ENCODE data around the gene LRRC8D.

Gene LRRC8D

GRCh38 chr1:89941110-89941766 lies 120.4 kb downstream of the LRRC8D start:
- no peak for DNase-seq (ENCODE audit: low read depth)

DNA sequence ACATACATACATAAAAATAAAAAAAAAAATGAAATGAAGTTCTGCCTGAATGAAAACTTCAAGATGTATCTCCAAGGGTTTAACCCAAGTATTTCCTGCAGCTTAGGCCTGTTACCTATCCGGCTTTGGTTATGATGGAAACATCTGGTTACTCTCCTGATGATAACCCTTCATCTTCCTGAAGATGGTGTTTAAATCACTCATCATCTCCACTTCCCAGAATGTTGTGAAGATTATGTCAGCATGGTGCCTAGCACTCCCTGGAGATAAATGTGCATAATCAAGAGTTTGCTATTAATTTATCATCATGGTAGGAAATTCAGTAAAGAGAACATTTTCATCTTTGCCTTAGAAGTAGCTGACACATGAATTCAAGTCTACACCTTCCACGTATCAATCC lies 121.2 kb downstream of the LRRC8D start:
- no peak for DNase-seq (ENCODE audit: low read depth)

GRCh38 chr1:89942825-89943658 lies 122.2 kb downstream of the LRRC8D start:
- DNase-seq (ENCODE audit: low read depth): no peak

GRCh38 chr1:89943846-89944781 lies 123.3 kb downstream of the LRRC8D start:
- no peak for DNase-seq (ENCODE audit: low read depth)

- no peak for DNase-seq (ENCODE audit: low read depth)
Observed at GRCh38 chr1:89945852-89946476, 125.1 kb downstream of the LRRC8D start.

DNA sequence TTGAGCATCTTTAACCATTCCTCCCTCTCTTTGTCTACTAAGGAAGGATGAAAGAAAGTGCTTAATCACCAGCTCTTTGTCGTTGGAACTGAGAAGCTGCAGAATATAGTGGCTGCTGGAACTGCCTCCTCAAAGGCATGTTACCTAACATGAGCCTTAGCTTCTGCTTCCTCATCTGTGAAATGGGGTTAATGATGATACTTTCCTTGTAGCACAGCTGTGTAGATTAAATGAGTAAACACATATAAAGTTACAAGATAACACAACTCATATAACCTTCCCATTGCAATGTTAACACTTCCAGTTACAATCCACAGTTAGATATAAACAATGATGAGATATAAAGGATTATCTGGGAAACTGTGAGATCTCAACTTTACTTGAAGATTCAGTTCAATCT lies 125.7 kb downstream of the LRRC8D start:
- no peak for DNase-seq (ENCODE audit: low read depth)

- no peak for DNase-seq (ENCODE audit: low read depth)
Observed at GRCh38 chr1:89948722-89949345, 128.0 kb downstream of the LRRC8D start.

GRCh38 chr1:89949991-89950624 lies 129.3 kb downstream of the LRRC8D start:
- DNase-seq (ENCODE audit: low read depth): no peak

GRCh38 chr1:89950703-89951102 lies 129.9 kb downstream of the LRRC8D start:
- DNase-seq (ENCODE audit: low read depth): no peak

- DNase-seq (ENCODE audit: low read depth): no peak
Observed at GRCh38 chr1:89951766-89952604, 131.2 kb downstream of the LRRC8D start.

DNA sequence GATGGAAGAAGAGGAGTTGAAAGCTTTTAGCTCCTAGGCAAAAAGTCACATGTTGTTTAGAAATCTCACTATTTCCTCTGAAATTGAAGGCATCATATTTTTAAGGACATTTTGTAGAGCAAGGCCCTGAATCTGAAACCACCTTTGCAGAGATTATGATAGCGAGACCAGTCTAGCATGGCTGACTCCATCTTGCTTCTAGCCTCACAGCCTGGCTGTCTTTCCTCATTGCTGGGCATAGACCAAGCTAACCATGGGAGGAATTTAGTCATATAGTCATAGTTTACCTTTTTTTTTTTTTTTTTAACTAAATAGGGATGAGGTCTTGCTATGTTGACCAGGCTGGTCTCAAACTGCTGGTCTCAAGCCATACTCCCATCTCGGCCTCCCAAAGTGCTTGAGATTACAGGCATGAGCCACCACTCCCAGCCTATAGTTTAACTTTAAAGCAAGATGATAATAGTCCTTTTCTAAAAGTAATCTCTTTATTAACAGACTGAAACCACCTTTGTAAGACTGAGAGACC lies 131.8 kb downstream of the LRRC8D start:
- no peak for DNase-seq (ENCODE audit: low read depth)

DNA sequence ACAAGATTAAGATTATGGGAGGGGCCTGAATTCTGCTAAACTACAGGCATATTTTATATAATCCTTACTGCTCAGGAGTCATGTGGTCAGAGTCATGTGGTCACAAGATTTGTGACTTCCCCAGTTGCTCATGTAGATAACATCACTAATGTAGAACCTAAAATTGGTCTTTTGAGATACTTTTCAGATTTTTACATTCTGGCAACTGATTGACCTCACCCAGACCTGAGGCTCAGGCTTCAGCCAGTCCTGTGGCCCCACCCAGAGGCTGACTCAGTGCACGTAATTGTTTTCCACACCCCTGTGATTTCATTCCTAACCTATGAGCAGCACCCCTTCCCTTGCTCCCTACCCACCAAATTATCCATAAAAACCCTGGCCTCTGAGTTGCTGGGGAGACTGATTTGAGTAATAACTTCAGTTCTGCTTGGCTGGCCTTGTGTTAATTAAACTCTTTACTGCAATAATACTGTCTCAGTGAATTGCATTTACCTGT lies 132.3 kb downstream of the LRRC8D start:
- DNase-seq (ENCODE audit: low read depth): no peak

DNA sequence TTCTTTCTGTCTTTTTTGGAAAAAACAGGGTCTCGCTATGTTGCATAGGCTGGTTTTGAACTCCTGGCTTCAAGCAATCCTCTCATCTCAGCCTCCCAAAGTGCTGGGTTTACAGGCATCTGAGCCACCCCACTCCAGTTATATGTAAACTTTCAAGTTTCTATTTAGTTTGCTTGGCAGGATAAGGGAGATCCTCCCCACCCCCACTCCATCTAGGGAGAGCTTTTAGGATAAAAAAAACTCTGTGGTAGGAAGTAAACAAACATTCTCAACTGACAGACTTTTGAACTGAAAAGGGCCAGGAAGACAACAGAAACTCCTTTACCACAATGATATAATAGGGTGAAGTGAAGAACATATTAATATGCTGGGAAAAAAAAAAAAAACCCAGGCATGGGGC lies 133.1 kb downstream of the LRRC8D start:
- no peak for DNase-seq (ENCODE audit: low read depth)

GRCh38 chr1:89954401-89954800 lies 133.6 kb downstream of the LRRC8D start:
- DNase-seq (ENCODE audit: low read depth): no peak

GRCh38 chr1:89955311-89956205 lies 134.7 kb downstream of the LRRC8D start:
- no peak for DNase-seq (ENCODE audit: low read depth)

- no peak for DNase-seq (ENCODE audit: low read depth)
Observed at GRCh38 chr1:89957107-89957506, 136.3 kb downstream of the LRRC8D start.

DNA sequence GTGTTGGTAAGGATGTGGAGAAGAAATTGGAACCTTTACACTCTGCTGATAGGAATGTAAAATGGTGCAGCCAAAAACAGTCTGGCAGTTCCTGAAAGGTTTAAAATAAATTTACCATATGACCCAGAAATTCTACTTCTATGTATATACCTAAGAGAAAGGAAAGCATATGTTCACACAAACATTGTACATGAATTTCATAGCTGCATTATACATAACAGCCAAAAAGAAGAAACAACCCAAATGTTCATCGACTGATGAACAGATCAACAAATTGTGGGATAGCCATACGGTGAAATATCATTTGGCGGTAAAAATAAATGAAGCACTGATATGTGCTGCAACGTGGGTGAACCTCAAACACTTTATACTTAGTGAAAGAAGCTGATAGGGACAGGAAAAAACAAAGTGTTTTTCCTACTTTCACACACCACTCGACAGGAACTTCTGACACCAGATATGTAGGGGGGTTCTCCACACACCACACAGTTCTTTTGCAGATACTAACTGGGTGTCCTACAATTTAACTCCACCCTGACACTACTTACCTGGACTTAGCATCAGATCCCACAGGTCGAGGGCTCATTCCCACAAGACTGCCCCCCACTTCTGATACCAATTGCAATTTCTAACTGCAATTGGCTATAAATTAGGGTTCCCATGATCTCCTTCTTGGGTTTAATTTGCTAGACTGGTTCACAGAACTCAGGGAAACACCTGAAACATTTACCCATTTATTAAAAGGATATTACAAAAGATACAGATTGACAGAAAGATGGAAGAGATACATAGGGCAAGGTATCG lies 138.2 kb downstream of the LRRC8D start:
- no peak for DNase-seq (ENCODE audit: low read depth)

GRCh38 chr1:89959719-89960118 lies 138.9 kb downstream of the LRRC8D start:
- DNase-seq (ENCODE audit: low read depth): no peak

Data from CMK (cell line).